K562 (cell line): Measurements from ENCODE around the gene RNF20. TPM values are rescaled to one million over a fixed set of nuclear protein-coding genes. Genes with fewer than 3 reads are reported as not detected.

ENCODE experiments used
- CBX1 ChIP-seq: sonication (generic); IDR thresholded peaks from 2 replicates; pipeline ENCODE4 v1.6.1; 2016; ENCODE audit warnings: antibody characterized with exemption, low read depth, mild to moderate bottlenecking
- CREB3 ChIP-seq: fragments of 450-650 bp; conservative IDR thresholded peaks from 2 replicates; pipeline ENCODE4 v1.6.1; 2016; ENCODE audit warnings: missing genetic modification characterization, low read depth, mild to moderate bottlenecking, missing compliant biosample characterization, moderate library complexity
- ETV6 ChIP-seq, 3 experiments: fragments of 150-350 bp in 1 of 3; sonication (generic) in 1 of 3; formaldehyde crosslinking in 1 of 3; IDR thresholded peaks; 2 replicates each; pipeline versions ENCODE4 v1.6.1 to v1.8.0; 2014 to 2022; ENCODE audit warnings: borderline replicate concordance in 2 of 3, low read depth in 2 of 3, antibody characterized with exemption in 1 of 3, low read length in 1 of 3, mild to moderate bottlenecking in 1 of 3, missing genetic modification reagents in 1 of 3
- FOXK2 ChIP-seq, 2 experiments: fragments of 450-650 bp; IDR thresholded peaks in 1 of 2; conservative IDR thresholded peaks in 1 of 2; 2 replicates each; pipeline ENCODE4 v1.6.1; 2016; ENCODE audit warnings: low read depth in 2 of 2, mild to moderate bottlenecking in 1 of 2
- GABPA ChIP-seq: fragments of 200-800 bp; sonication (Bioruptor generic); conservative IDR thresholded peaks from 2 replicates; pipeline ENCODE4 v1.6.1; 2016; ENCODE audit warnings: low read depth, missing genetic modification characterization, missing compliant biosample characterization
- MCM3 ChIP-seq: fragments of 450-650 bp; IDR thresholded peaks from 2 replicates; pipeline ENCODE4 v1.6.1; 2016
- MCM5 ChIP-seq: fragments of 450-650 bp; IDR thresholded peaks from 2 replicates; pipeline ENCODE4 v1.6.1; 2016; ENCODE audit warnings: low read depth
- MIER1 ChIP-seq: fragments of 450-650 bp; IDR thresholded peaks from 2 replicates; pipeline ENCODE4 v1.6.1; 2016; ENCODE audit warnings: antibody characterized with exemption, mild to moderate bottlenecking, low read depth
- NKRF ChIP-seq: fragments of 450-650 bp; IDR thresholded peaks from 2 replicates; pipeline ENCODE4 v1.6.1; 2016; ENCODE audit warnings: borderline replicate concordance
- NONO ChIP-seq, 2 experiments: fragments of 200-400 bp in 1 of 2; fragments of 450-650 bp in 1 of 2; formaldehyde crosslinking in 1 of 2; IDR thresholded peaks; 2 replicates each; pipeline ENCODE4 v1.6.1; 2017; ENCODE audit warnings: low read depth in 2 of 2, mild to moderate bottlenecking in 2 of 2, moderate library complexity in 2 of 2, low read length in 1 of 2
- NUFIP1 ChIP-seq: fragments of 450-650 bp; IDR thresholded peaks from 2 replicates; pipeline ENCODE4 v1.6.1; 2018; ENCODE audit not compliant: partially characterized antibody
- PURB ChIP-seq: sonication (generic); formaldehyde crosslinking; IDR thresholded peaks from 2 replicates; pipeline ENCODE4 v1.9.0; 2021; ENCODE audit warnings: low read depth, mild to moderate bottlenecking, missing genetic modification reagents
- RBM17 ChIP-seq: fragments of 200-400 bp; formaldehyde crosslinking; IDR thresholded peaks from 2 replicates; pipeline ENCODE4 v1.6.1; 2017; ENCODE audit warnings: low read depth, mild to moderate bottlenecking, low read length, borderline replicate concordance
- TRIM28 ChIP-seq: fragments of 450-650 bp; IDR thresholded peaks from 2 replicates; pipeline ENCODE4 v1.6.1; 2017
- WHSC1 ChIP-seq: IDR thresholded peaks from one replicate; pipeline ENCODE4 v1.6.1; 2012; ENCODE audit warnings: low read length, control low read depth, inconsistent platforms
- YY1 ChIP-seq, 3 experiments: IDR thresholded peaks; 2 replicates each; pipeline ENCODE4 v1.6.1; 2011; ENCODE audit warnings: low read length in 2 of 3, mild to moderate bottlenecking in 2 of 3, moderate library complexity in 2 of 3, borderline replicate concordance in 1 of 3, control low read depth in 1 of 3, low read depth in 1 of 3; ENCODE audit not compliant: insufficient read depth in 3 of 3, insufficient replicate concordance in 2 of 3, control insufficient read depth in 1 of 3, insufficient read length in 1 of 3; ENCODE audit errors: extremely low read depth in 1 of 3
- ZBTB12 ChIP-seq: fragments of 250-450 bp; sonication (Bioruptor Pico); IDR thresholded peaks from 2 replicates; pipeline ENCODE4 v1.4.0; 2020
- ZBTB26 ChIP-seq: fragments of 450-650 bp; formaldehyde crosslinking; IDR thresholded peaks from 2 replicates; pipeline ENCODE4 v1.4.0; 2022; ENCODE audit warnings: missing genetic modification characterization
- ZC3H4 ChIP-seq: sonication (generic); formaldehyde crosslinking; IDR thresholded peaks from 2 replicates; pipeline ENCODE4 v1.9.0; 2021; ENCODE audit warnings: missing genetic modification reagents, borderline replicate concordance
- ZNF12 ChIP-seq: sonication (generic); formaldehyde crosslinking; IDR thresholded peaks from 2 replicates; pipeline ENCODE4 v1.4.0; 2020; ENCODE audit warnings: mild to moderate bottlenecking, missing genetic modification reagents
- ZNF699 ChIP-seq: fragments of 250-450 bp; sonication (Bioruptor Pico); IDR thresholded peaks from 2 replicates; pipeline ENCODE4 v1.8.0; 2021; ENCODE audit warnings: mild to moderate bottlenecking, moderate library complexity; ENCODE audit not compliant: insufficient replicate concordance
- polyA plus RNA-seq, 8 experiments: library from polyadenylated mRNA; depleted of rRNA in 4 of 8; stranded (reverse) in 5 of 8; unstranded in 3 of 8; fragments of >200 nt; fragmentation: Nextera tagmentation in 2 of 8; fragmentation: Illumina TruSeq in 1 of 8; extraction: Ambion mirVana in 2 of 8; extraction: Trizol in 1 of 8; gene quantifications; 2 replicates each; pipeline versions ENCODE4 v1.2.1 to v1.2.3, GENCODE V29; 2011 to 2014; ENCODE audit warnings: inconsistent platforms in 1 of 8, missing spikeins in 1 of 8
- total RNA-seq, 7 experiments: library from RNA; depleted of rRNA in 6 of 7; stranded (reverse); fragments of >200 nt in 6 of 7; fragmentation: Illumina TruSeq in 2 of 7; extraction: Trizol in 2 of 7; gene quantifications; 2 replicates each; pipeline versions ENCODE4 v1.2.1 to v1.2.3, GENCODE V29; 2011 to 2021; ENCODE audit warnings: low replicate concordance in 1 of 7

The RNF20 gene
- total and polyA plus RNA-seq, 9 of the 15 experiments (the other 6 are each of a cell fraction or from before 2014, with no cell fraction given): 5.5 to 25.0 (median 22.1) TPM

GRCh38 chr9:101533334-101534204 is at the start of gene RNF20 (continued):
- TF ChIP-seq ZBTB26 (no peak), YY1 (IDR thresholded peaks at IDR 0.05; ENCODE audit: borderline replicate concordance in 1 of 3, control insufficient read depth in 1 of 3, extremely low read depth in 1 of 3, insufficient read depth in 3 of 3, insufficient read length in 1 of 3, insufficient replicate concordance in 2 of 3, low read depth in 1 of 3, low read length in 2 of 3) (no peak), NKRF (0 out of 2 replicates have a peak, but pooled peaks have one; percentile 51), ZBTB12 (CRISPR knock-in tag) (peak; percentile 89), MCM3 (no peak), NONO (IDR thresholded peaks at IDR 0.05; ENCODE audit: low read depth in 2 of 2, low read length in 1 of 2) (no peak), CREB3 (tag) (no peak), ZNF12 (CRISPR knock-in tag) (no peak; the same call in 1 of the 2 replicates), ETV6 (IDR thresholded peaks at IDR 0.05; ENCODE audit: borderline replicate concordance in 1 of 2, low read depth in 2 of 2, low read length in 1 of 2) (no peak), ETV6 (CRISPR knock-in tag; IDR thresholded peaks at IDR 0.05; ENCODE audit: borderline replicate concordance) (no peak), ZC3H4 (CRISPR knock-in tag) (no peak), MIER1 (0 out of 2 replicates have a peak, but pooled peaks have one; percentile 41), GABPA (tag) (peak; percentile 99), FOXK2 (conservative IDR thresholded peaks at IDR 0.05 in 1 of 2, IDR thresholded peaks at IDR 0.05 in 1 of 2; ENCODE audit: low read depth in 2 of 2) (no peak), ZNF699 (CRISPR knock-in tag) (no peak), MCM5 (no peak), TRIM28 (no peak), WHSC1 (no peak), CBX1 (no peak), PURB (no peak), RBM17 (no peak), NUFIP1 (no peak)
